HG03442 (cell line): Measurements from ENCODE around the gene EFCAB3.
"Not testable (repeated sequence)": the region's sequence is repeated elsewhere in the genome, so short reads cannot be mapped to it uniquely, and the experiment has no call there.

Source experiments
- ATAC-seq: cut with Tn5 transposase; IDR thresholded peaks from one replicate; pipeline ENCODE4 v1.9.1; 2021; ENCODE audit warnings: mild to moderate bottlenecking, moderate library complexity; ENCODE audit not compliant: unreplicated experiment

EFCAB3 gene

DNA sequence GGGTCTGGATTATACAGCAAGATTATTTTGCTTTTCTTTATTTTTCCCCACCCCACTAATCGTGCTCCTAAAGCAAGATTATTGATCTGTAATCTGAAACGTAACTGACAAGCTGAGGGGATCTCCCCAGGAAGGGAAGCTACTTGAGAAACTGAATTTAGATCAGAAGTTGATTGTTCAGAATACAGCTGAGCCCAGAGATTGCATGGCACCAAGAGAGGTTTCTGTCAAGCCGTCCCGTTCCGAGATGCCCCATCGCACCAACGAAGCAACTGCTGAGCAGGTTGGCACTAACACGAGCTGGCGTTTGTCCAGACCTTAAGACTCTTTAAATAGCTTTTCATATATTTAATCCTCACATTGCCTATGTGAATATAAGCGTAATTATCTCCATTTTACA lies 78.1 kb downstream of the EFCAB3 start:
- ATAC-seq: not testable (repeated sequence)

GRCh38 chr17:62464422-62464821 lies 84.1 kb downstream of the EFCAB3 start:
- not testable (repeated sequence) for ATAC-seq

GRCh38 chr17:62465271-62465670 lies 84.9 kb downstream of the EFCAB3 start:
- ATAC-seq: not testable (repeated sequence)
